ENCODE data around the gene EEF1AKMT1. TPM values are rescaled to one million over a fixed set of nuclear protein-coding genes. Genes with fewer than 3 reads are reported as not detected.

Gene EEF1AKMT1
- total RNA-seq, 1 donor from 2014 or later = 2.9 TPM

DNA sequence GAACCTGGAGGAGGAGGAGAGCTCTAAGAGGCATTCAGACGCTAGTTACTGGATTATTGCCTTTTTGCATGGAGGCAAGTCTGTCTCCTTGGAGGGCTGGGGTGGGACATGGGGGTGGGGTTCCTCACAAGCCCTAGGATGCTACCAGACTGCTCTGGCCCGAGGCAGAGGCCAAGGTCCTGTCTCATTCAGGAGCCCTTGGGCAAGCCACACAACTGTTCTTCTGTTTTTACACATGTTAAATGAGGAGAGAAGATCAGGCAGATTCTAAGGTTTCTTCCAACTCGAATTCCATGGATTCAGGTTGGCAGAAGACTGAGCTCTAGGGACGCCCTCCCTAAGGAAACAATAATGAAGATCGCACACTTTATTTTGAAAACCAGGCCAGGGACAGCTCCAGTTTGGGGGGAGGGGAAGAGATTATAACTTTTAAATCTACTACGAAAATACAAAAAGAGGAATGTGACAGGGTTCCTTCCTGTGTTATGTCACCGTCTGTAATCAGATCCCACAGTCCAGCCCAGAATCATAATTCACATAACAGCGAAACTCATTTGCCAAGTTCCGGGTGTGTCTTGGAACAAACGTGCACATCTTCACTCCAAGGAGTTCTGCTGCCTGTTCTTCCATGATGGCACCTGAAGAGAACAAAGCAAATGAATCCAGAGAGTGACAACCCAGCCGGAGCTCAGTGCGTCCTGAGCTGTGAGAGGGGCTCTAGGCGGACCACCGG lies 45.0 kb downstream of the EEF1AKMT1 start:
- Mint-ChIP-seq H3K27ac (ENCODE audit: unreplicated experiment) (no peak overlapping the region), H3K27me3 (ENCODE audit: unreplicated experiment) (peaks cover 3% of the 10 kb centered on the region), H3K4me3 (ENCODE audit: unreplicated experiment) (no peak overlapping the region), H3K4me1 (ENCODE audit: low read depth, unreplicated experiment) (peaks cover 2% of the 10 kb centered on the region), H3K9me3 (ENCODE audit: unreplicated experiment) (peaks cover 4% of the 10 kb centered on the region), H3K36me3 (ENCODE audit: unreplicated experiment) (no peaks in the 10 kb centered on the region)
- no peak for DNase-seq
- no peak for TF ChIP-seq CTCF (IDR thresholded peaks at IDR 0.05; ENCODE audit: partially characterized antibody, unreplicated experiment)

GRCh38 chr13:20727856-20728255 lies 45.9 kb downstream of the EEF1AKMT1 start:
- Mint-ChIP-seq H3K27ac (ENCODE audit: unreplicated experiment) (no peak overlapping the region), H3K4me1 (ENCODE audit: low read depth, unreplicated experiment) (peaks cover 2% of the 10 kb centered on the region), H3K36me3 (ENCODE audit: unreplicated experiment) (no peaks in the 10 kb centered on the region)

DNA sequence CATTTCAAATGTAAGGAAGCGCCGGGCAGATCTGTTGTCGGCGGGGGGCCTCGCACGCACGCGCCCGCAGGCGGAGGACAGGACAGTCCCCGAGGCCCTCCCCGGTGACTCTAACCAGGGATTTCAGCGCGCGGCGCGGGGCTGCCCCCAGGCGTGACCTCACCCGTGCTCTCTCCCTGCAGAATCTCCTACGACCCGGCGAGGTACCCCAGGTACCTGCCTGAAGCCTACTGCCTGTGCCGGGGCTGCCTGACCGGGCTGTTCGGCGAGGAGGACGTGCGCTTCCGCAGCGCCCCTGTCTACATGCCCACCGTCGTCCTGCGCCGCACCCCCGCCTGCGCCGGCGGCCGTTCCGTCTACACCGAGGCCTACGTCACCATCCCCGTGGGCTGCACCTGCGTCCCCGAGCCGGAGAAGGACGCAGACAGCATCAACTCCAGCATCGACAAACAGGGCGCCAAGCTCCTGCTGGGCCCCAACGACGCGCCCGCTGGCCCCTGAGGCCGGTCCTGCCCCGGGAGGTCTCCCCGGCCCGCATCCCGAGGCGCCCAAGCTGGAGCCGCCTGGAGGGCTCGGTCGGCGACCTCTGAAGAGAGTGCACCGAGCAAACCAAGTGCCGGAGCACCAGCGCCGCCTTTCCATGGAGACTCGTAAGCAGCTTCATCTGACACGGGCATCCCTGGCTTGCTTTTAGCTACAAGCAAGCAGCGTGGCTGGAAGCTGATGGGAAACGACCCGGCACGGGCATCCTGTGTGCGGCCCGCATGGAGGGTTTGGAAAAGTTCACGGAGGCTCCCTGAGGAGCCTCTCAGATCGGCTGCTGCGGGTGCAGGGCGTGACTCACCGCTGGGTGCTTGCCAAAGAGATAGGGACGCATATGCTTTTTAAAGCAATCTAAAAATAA lies 52.1 kb downstream of the EEF1AKMT1 start:
- Mint-ChIP-seq H3K36me3 (ENCODE audit: unreplicated experiment) (no peaks in the 10 kb centered on the region), H3K27ac (ENCODE audit: unreplicated experiment) (no peak overlapping the region), H3K9me3 (ENCODE audit: unreplicated experiment) (peaks cover 2% of the 10 kb centered on the region), H3K4me3 (ENCODE audit: unreplicated experiment) (peak overlapping the region; percentile 69), H3K4me1 (ENCODE audit: low read depth, unreplicated experiment) (peaks cover 7% of the 10 kb centered on the region), H3K27me3 (ENCODE audit: unreplicated experiment) (peaks cover 5% of the 10 kb centered on the region)
- peak; percentile 68 for DNase-seq
- no peak for TF ChIP-seq CTCF (IDR thresholded peaks at IDR 0.05; ENCODE audit: partially characterized antibody, unreplicated experiment)

More at GRCh38 chr13:20727856-20728255, 45.9 kb downstream of the EEF1AKMT1 start:
- DNase-seq = no peak
- H3K9me3 Mint-ChIP-seq (ENCODE audit: unreplicated experiment) = peaks cover 4% of the 10 kb centered on the region
- no peak overlapping the region for H3K4me3 Mint-ChIP-seq (ENCODE audit: unreplicated experiment)
- TF ChIP-seq CTCF (IDR thresholded peaks at IDR 0.05; ENCODE audit: partially characterized antibody, unreplicated experiment) = no peak
- peaks cover 4% of the 10 kb centered on the region for H3K27me3 Mint-ChIP-seq (ENCODE audit: unreplicated experiment)

DNA sequence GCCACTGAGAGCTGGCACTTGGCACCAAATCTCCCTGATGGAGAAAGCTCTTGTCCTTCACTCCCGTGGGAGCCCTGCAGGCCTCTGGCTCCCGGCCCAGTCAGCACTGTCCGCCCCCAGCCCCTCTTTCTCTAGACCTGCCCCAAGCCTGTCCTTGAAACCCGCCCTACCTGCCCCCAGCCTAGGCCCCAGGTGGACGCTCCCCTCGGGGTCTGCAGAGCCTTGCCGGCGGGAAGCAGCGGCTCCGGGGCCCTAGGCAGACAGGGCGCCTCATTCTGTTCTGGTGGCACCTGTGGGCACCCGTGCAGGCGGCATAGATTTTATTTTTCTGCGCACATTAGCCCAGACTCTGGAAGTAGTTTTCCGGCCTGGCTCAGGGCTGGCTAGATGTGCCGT lies 52.7 kb downstream of the EEF1AKMT1 start:
- peaks cover 2% of the 10 kb centered on the region for H3K9me3 Mint-ChIP-seq (ENCODE audit: unreplicated experiment)
- H3K27ac Mint-ChIP-seq (ENCODE audit: unreplicated experiment) = no peak overlapping the region
- peaks cover 9% of the 10 kb centered on the region for H3K4me1 Mint-ChIP-seq (ENCODE audit: low read depth, unreplicated experiment)
- no peak for DNase-seq
- no peaks in the 10 kb centered on the region for H3K36me3 Mint-ChIP-seq (ENCODE audit: unreplicated experiment)
- no peak for TF ChIP-seq CTCF (IDR thresholded peaks at IDR 0.05; ENCODE audit: partially characterized antibody, unreplicated experiment)
- peaks cover 5% of the 10 kb centered on the region for H3K27me3 Mint-ChIP-seq (ENCODE audit: unreplicated experiment)
- H3K4me3 Mint-ChIP-seq (ENCODE audit: unreplicated experiment) = peak overlapping the region; percentile 69
